Tibial artery (tissue), 4 donors: Measurements from ENCODE around the gene KIF12.

Experiments used
- DNase-seq, 2 donors: peaks; one replicate each; pipeline ENCODE4 v3.0.0-alpha.2; 2019
- H3K27ac ChIP-seq, 2 donors: fragments of 200-600 bp; sonication (generic) in 1 of 2; 1 replicate in 1 of 2; 2 replicates in 1 of 2; pipeline ENCODE4 v1.5.1; 2018 to 2019; ENCODE audit warnings: mild to moderate bottlenecking in 1 of 2
- H3K27me3 ChIP-seq, 2 donors: fragments of 200-600 bp; sonication (generic) in 1 of 2; one replicate each; pipeline versions ENCODE4 v1.5.1 to v1.6.0; 2016 to 2019
- H3K36me3 ChIP-seq, 3 donors: fragments of 200-600 bp; sonication (generic) in 2 of 3; one replicate each; pipeline ENCODE4 v1.5.1; 2016 to 2019; ENCODE audit warnings: mild to moderate bottlenecking in 2 of 3
- H3K4me1 ChIP-seq, 4 donors: fragments of 200-600 bp; sonication (generic) in 2 of 4; 1 replicate in 3 of 4; 2 replicates in 1 of 4; pipeline ENCODE4 v1.5.1; 2016 to 2019
- H3K4me3 ChIP-seq, 2 donors: fragments of 200-600 bp; sonication (generic) in 1 of 2; 1 replicate in 1 of 2; 2 replicates in 1 of 2; pipeline ENCODE4 v1.5.1; 2018 to 2019; ENCODE audit warnings: mild to moderate bottlenecking in 2 of 2
- H3K9me3 ChIP-seq, 3 donors: fragments of 200-600 bp; sonication (generic) in 1 of 3; one replicate each; pipeline ENCODE4 v1.5.1; 2016 to 2019
- intact Hi-C: fragments of 100-400 bp; cut with DNase I; formaldehyde crosslinking; loops from one replicate; pipeline ENCODE4 v1.15.0; 2023; ENCODE audit warnings: low total_unique reads
- TF ChIP-seq, protein P1 (sequence below), 2 experiments: fragments of 200-600 bp in 1 of 2; fragments of 450-650 bp in 1 of 2; IDR thresholded peaks; one replicate each; pipeline ENCODE4 v1.5.1; 2017 to 2019; ENCODE audit warnings: antibody characterized with exemption in 2 of 2, mild to moderate bottlenecking in 1 of 2, moderate library complexity in 1 of 2

KIF12 gene

DNA sequence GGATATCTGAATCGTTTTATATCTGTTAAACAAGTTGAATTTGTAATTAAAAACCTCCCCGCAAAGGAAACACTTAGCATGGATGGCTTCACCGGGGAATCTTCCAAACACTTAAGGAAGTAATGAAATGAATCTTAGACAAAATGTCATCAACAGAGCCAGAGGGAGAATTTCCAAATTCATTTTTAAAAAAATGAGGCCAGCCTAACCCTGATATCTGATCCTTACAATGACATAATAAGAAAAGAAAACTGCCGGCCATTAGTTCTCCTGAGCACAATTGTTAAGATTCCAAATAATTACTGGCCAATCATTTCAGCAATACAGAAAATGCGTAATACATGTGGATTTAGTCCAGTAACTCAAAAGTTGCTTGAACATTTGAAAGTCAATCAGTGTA lies 6.1 kb upstream of the KIF12 start:
- intact Hi-C loops = loop anchor here (5.0 kb wide), 3 partner anchors 47 to 187 kb away; no protein-coding TSS in a partner anchor
- Histone ChIP-seq H3K27me3 (no peaks in the 10 kb centered on the region), H3K4me3 (no peak overlapping the region), H3K36me3 (no peaks in the 10 kb centered on the region), H3K4me1 (no peaks in the 10 kb centered on the region), H3K27ac (no peak overlapping the region), H3K9me3 (peaks cover 0 to 3% (median 0%) of the 10 kb centered on the region in 3 donors)
- TF ChIP-seq, protein P1, sequence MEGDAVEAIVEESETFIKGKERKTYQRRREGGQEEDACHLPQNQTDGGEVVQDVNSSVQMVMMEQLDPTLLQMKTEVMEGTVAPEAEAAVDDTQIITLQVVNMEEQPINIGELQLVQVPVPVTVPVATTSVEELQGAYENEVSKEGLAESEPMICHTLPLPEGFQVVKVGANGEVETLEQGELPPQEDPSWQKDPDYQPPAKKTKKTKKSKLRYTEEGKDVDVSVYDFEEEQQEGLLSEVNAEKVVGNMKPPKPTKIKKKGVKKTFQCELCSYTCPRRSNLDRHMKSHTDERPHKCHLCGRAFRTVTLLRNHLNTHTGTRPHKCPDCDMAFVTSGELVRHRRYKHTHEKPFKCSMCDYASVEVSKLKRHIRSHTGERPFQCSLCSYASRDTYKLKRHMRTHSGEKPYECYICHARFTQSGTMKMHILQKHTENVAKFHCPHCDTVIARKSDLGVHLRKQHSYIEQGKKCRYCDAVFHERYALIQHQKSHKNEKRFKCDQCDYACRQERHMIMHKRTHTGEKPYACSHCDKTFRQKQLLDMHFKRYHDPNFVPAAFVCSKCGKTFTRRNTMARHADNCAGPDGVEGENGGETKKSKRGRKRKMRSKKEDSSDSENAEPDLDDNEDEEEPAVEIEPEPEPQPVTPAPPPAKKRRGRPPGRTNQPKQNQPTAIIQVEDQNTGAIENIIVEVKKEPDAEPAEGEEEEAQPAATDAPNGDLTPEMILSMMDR (IDR thresholded peaks at IDR 0.05) = no peak
- no peak for DNase-seq

DNA sequence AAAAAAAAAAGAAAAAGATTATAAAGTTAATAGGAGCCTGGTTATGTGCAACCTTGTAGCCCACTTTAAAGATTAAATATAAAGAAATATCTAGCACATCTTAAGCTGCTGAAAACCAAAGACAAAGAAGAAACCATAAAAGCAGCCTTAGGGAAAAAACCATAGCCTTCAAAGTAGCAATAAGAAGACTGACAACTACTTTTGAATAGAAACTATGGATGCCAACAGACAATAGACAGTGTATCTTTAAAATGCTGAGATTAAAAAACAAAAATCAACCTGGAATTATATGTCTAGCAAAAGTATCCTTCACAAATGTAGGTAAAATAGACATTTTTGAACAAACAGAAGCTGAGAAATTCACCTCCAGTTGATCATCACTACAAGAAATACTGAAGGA lies 3.4 kb upstream of the KIF12 start:
- intact Hi-C loops = no loop called here
- TF ChIP-seq, protein P1 (IDR thresholded peaks at IDR 0.05) = no peak

DNA sequence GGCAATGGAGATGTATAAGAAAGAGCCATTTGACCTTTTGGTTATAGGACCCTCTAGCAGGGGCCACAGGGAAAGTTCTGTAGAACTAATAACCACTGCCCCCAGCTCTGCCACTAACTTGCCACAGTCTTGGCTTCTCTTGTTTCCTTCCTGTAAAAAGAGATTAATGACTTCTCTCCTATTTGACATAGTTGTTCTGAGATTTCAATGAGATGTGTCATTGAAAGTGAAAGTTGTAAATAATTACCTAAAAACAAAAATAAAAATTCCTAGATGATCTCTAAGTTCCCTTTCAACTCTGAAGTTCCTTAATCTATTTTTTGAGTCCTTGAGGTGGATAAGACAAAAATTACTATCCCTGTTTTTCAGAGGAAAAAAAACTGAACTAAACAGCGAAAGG lies 1.4 kb upstream of the KIF12 start:
- peaks cover 0 to 3% (median 0%) of the 10 kb centered on the region in 3 donors for H3K9me3 ChIP-seq
- no peak overlapping the region for H3K27ac ChIP-seq
- intact Hi-C loops = no loop called here
- H3K27me3 ChIP-seq = peaks cover 0 to 28% of the 10 kb centered on the region in 2 donors
- DNase-seq = no peak
- peaks cover 0 to 20% (median 10%) of the 10 kb centered on the region in 4 donors for H3K4me1 ChIP-seq
- no peaks in the 10 kb centered on the region for H3K36me3 ChIP-seq
- TF ChIP-seq, protein P1 (IDR thresholded peaks at IDR 0.05) = no peak
- H3K4me3 ChIP-seq = no peak overlapping the region

More for the DNA sequence above, 3.4 kb upstream of the KIF12 start:
- peaks cover 0 to 20% of the 10 kb centered on the region in 2 donors for H3K27me3 ChIP-seq
- peaks cover 0 to 3% (median 0%) of the 10 kb centered on the region in 3 donors for H3K9me3 ChIP-seq
- DNase-seq = no peak
- no peaks in the 10 kb centered on the region for H3K36me3 ChIP-seq
- no peak overlapping the region for H3K27ac ChIP-seq
- H3K4me3 ChIP-seq = no peak overlapping the region
- H3K4me1 ChIP-seq = peaks cover 0 to 17% (median 10%) of the 10 kb centered on the region in 4 donors

DNA sequence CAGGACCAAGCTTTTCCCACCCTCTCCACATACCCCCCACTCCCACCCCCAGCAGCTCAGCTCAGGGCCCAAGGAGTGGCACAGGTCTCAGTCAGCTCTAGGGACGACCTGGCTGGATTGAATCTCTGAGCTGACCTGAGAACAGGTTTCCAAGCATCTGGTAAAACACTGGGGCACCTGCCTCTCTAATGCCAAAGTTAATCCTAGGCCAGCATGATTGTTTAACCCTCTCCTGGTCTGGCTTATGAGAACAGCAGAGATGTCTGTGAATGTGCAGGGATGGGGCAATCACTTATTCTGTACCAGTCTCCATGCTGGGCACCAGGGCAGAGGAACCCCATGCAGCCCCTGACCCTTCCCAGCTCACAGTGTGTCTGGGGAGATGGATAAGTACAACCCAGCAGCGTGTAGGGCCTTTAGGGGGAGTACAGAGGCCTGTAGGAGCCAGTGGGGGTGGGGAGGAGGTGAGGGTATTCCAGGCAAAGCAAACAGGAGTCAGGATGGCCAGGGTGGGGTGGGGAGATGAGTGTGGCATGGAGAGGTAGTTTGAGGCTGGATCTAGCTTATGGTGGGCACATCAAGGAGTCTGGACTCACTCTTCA lies 678 bp upstream of the KIF12 start:
- H3K27me3 ChIP-seq = peaks cover 0 to 34% of the 10 kb centered on the region in 2 donors

DNA sequence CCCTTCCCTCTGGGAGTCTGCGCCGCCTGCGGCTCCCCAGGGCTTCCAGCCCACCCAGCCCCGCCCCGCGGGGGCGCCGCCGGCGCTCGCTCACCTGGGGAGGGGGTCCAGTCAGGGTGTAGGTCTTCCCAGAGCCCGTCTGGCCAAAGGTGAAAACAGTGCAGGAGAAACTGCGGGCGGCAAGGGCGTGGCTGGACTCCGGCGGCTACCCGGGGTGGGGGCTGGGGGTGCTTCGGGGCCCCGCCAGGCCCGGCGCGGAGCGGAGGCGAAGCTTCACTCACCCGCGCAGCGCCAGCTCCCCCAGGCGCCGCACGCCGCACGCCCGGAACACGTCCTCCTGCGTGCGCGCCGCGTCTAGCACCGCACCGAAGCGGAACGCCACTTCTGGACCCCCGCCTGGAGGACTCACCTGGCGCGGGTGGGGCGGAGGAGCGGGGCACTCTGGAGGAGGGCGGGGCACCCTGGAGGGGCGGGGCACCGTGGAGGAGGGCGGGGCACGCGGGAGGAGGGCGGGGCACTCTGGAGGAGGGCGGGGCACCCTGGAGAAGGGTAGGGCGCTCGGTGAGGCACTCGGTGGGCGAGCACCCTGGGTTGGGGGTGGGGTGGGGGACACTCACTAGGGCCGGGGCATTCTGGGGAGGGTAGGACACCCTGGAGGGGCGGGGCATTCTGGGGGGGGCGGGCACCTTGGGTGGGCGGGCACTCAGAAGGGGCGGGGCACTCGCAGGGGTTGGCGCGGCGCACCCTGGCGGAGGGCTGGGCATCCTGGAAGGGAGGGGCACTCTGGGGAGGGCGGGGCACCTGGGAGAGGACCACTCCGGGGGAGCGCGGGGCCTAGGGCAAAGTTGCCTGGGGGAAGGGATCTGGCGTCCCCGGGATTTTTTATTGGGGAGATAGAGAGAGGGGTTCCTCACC lies 814 bp downstream of the KIF12 start:
- Histone ChIP-seq H3K4me1 (peaks cover 0 to 20% (median 10%) of the 10 kb centered on the region in 4 donors), H3K27ac (no peak overlapping the region), H3K27me3 (peaks cover 0 to 36% of the 10 kb centered on the region in 2 donors), H3K36me3 (no peaks in the 10 kb centered on the region), H3K9me3 (peaks cover 0 to 3% (median 0%) of the 10 kb centered on the region in 3 donors), H3K4me3 (peak overlapping the region; percentile 35 to 54)
- TF ChIP-seq, protein P1 (IDR thresholded peaks at IDR 0.05) = no peak
- intact Hi-C loops = no loop called here
- DNase-seq = peak in 1 of 2 donors; percentile 62

More for the DNA sequence above, 678 bp upstream of the KIF12 start:
- TF ChIP-seq, protein P1 (IDR thresholded peaks at IDR 0.05) = no peak
- no peaks in the 10 kb centered on the region for H3K36me3 ChIP-seq
- H3K27ac ChIP-seq = no peak overlapping the region
- intact Hi-C loops = no loop called here
- H3K9me3 ChIP-seq = peaks cover 0 to 3% (median 0%) of the 10 kb centered on the region in 3 donors
- DNase-seq = peak in 1 of 2 donors; percentile 53
- peaks cover 0 to 20% (median 10%) of the 10 kb centered on the region in 4 donors for H3K4me1 ChIP-seq
- H3K4me3 ChIP-seq = no peak overlapping the region
